ENCODE data around the gene KCNIP1.

The KCNIP1 gene

GRCh38 chr5:170585273-170585948 is 81.6 kb downstream of the KCNIP1 start:
- Histone ChIP-seq H4K8ac (ENCODE audit: low read length) (no peak overlapping the region), H2AK5ac (ENCODE audit: low read length, severe bottlenecking) (no peak overlapping the region), H3K36me3 (ENCODE audit: control insufficient read depth in 1 of 2, insufficient read depth in 2 of 2, low read depth in 1 of 2, low read length in 2 of 2) (peaks cover 0 to 18% of the 10 kb centered on the region in 2 experiments), H3K23ac (ENCODE audit: low read length in 2 of 2) (no peak overlapping the region), H2BK15ac (ENCODE audit: low read depth, poor library complexity, severe bottlenecking) (no peak overlapping the region), H3K27ac (ENCODE audit: low read length, poor library complexity, severe bottlenecking) (no peak overlapping the region), H3K9me3 (ENCODE audit: control insufficient read depth, low read length) (no peaks in the 10 kb centered on the region), H2BK12ac (ENCODE audit: low read length in 2 of 2) (no peak overlapping the region), H2BK5ac (ENCODE audit: low read depth, low read length, poor library complexity, severe bottlenecking) (no peak overlapping the region), H3K4me1 (ENCODE audit: control insufficient read depth, insufficient read depth, low read depth, low read length) (peaks cover 3% of the 10 kb centered on the region), H3K18ac (ENCODE audit: low read depth in 1 of 2, low read length in 2 of 2) (no peak overlapping the region), H2BK120ac (ENCODE audit: low read depth, low read length) (no peak overlapping the region), H4K91ac (ENCODE audit: low read length) (no peak overlapping the region), H3K27me3 (ENCODE audit: control insufficient read depth in 1 of 2, insufficient read depth in 1 of 2, low read length in 2 of 2) (peaks cover 0 to 58% of the 10 kb centered on the region in 2 experiments), H3K9ac (ENCODE audit: low read length) (no peak overlapping the region), H3K14ac (ENCODE audit: low read length in 2 of 2) (no peak overlapping the region), H3K79me1 (replicated peaks; ENCODE audit: low read length, poor library complexity, severe bottlenecking) (peaks cover 43% of the 10 kb centered on the region), H2AFZ (ENCODE audit: low read depth, low read length) (no peak overlapping the region), H3K4ac (ENCODE audit: low read depth in 1 of 2, low read length in 2 of 2) (no peak overlapping the region), H3K4me2 (ENCODE audit: low read length, poor library complexity, severe bottlenecking) (no peak overlapping the region), H3K4me3 (ENCODE audit: insufficient read depth in 1 of 2, low read depth in 1 of 2, low read length in 2 of 2) (no peak overlapping the region)
- 77% methylated on average over 12 of the region's 14 CpGs for WGBS
- DNase-seq, result no peak

- Histone ChIP-seq H3K9me3 (ENCODE audit: control insufficient read depth, low read length) (peaks cover 3% of the 10 kb centered on the region), H3K14ac (ENCODE audit: low read length in 2 of 2) (no peak overlapping the region), H3K9ac (ENCODE audit: low read length) (no peak overlapping the region), H4K8ac (ENCODE audit: low read length) (no peak overlapping the region), H3K4me1 (ENCODE audit: control insufficient read depth, insufficient read depth, low read depth, low read length) (peaks cover 8% of the 10 kb centered on the region), H2BK5ac (ENCODE audit: low read depth, low read length, poor library complexity, severe bottlenecking) (no peak overlapping the region), H2AK5ac (ENCODE audit: low read length, severe bottlenecking) (no peak overlapping the region), H3K4ac (ENCODE audit: low read depth in 1 of 2, low read length in 2 of 2) (no peak overlapping the region), H3K4me3 (ENCODE audit: insufficient read depth in 1 of 2, low read depth in 1 of 2, low read length in 2 of 2) (no peak overlapping the region), H2AFZ (ENCODE audit: low read depth, low read length) (no peak overlapping the region), H3K79me1 (replicated peaks; ENCODE audit: low read length, poor library complexity, severe bottlenecking) (peaks cover 41% of the 10 kb centered on the region), H2BK15ac (ENCODE audit: low read depth, poor library complexity, severe bottlenecking) (no peak overlapping the region), H3K27me3 (ENCODE audit: control insufficient read depth in 1 of 2, insufficient read depth in 1 of 2, low read length in 2 of 2) (peaks cover 0 to 55% of the 10 kb centered on the region in 2 experiments), H3K27ac (ENCODE audit: low read length, poor library complexity, severe bottlenecking) (no peak overlapping the region), H4K91ac (ENCODE audit: low read length) (no peak overlapping the region), H3K4me2 (ENCODE audit: low read length, poor library complexity, severe bottlenecking) (no peak overlapping the region), H3K36me3 (ENCODE audit: control insufficient read depth in 1 of 2, insufficient read depth in 2 of 2, low read depth in 1 of 2, low read length in 2 of 2) (peaks cover 0 to 25% of the 10 kb centered on the region in 2 experiments), H3K23ac (ENCODE audit: low read length in 2 of 2) (no peak overlapping the region), H2BK12ac (ENCODE audit: low read length in 2 of 2) (no peak overlapping the region), H2BK120ac (ENCODE audit: low read depth, low read length) (no peak overlapping the region), H3K18ac (ENCODE audit: low read depth in 1 of 2, low read length in 2 of 2) (no peak overlapping the region)
- no peak for DNase-seq
- WGBS, result 48% methylated on average over 2 of the region's 2 CpGs
Measured at GRCh38 chr5:170587808-170588207, 84.0 kb downstream of the KCNIP1 start.

GRCh38 chr5:170589643-170590042 is 85.8 kb downstream of the KCNIP1 start:
- Histone ChIP-seq H2AFZ (ENCODE audit: low read depth, low read length) (no peak overlapping the region), H3K14ac (ENCODE audit: low read length in 2 of 2) (no peak overlapping the region), H4K91ac (ENCODE audit: low read length) (no peak overlapping the region), H2BK15ac (ENCODE audit: low read depth, poor library complexity, severe bottlenecking) (no peak overlapping the region), H3K4me1 (ENCODE audit: control insufficient read depth, insufficient read depth, low read depth, low read length) (peaks cover 7% of the 10 kb centered on the region), H2BK12ac (ENCODE audit: low read length in 2 of 2) (no peak overlapping the region), H3K9ac (ENCODE audit: low read length) (no peak overlapping the region), H3K27ac (ENCODE audit: low read length, poor library complexity, severe bottlenecking) (no peak overlapping the region), H3K36me3 (ENCODE audit: control insufficient read depth in 1 of 2, insufficient read depth in 2 of 2, low read depth in 1 of 2, low read length in 2 of 2) (peaks cover 0 to 22% of the 10 kb centered on the region in 2 experiments), H4K8ac (ENCODE audit: low read length) (no peak overlapping the region), H3K4ac (ENCODE audit: low read depth in 1 of 2, low read length in 2 of 2) (no peak overlapping the region), H3K4me2 (ENCODE audit: low read length, poor library complexity, severe bottlenecking) (no peak overlapping the region), H3K18ac (ENCODE audit: low read depth in 1 of 2, low read length in 2 of 2) (no peak overlapping the region), H3K27me3 (ENCODE audit: control insufficient read depth in 1 of 2, insufficient read depth in 1 of 2, low read length in 2 of 2) (peaks cover 0 to 59% of the 10 kb centered on the region in 2 experiments), H2AK5ac (ENCODE audit: low read length, severe bottlenecking) (no peak overlapping the region), H3K79me1 (replicated peaks; ENCODE audit: low read length, poor library complexity, severe bottlenecking) (peaks cover 37% of the 10 kb centered on the region), H3K4me3 (ENCODE audit: insufficient read depth in 1 of 2, low read depth in 1 of 2, low read length in 2 of 2) (no peak overlapping the region), H3K23ac (ENCODE audit: low read length in 2 of 2) (no peak overlapping the region), H3K9me3 (ENCODE audit: control insufficient read depth, low read length) (peaks cover 3% of the 10 kb centered on the region), H2BK120ac (ENCODE audit: low read depth, low read length) (no peak overlapping the region), H2BK5ac (ENCODE audit: low read depth, low read length, poor library complexity, severe bottlenecking) (no peak overlapping the region)
- WGBS, result 83% methylated on average over 2 of the region's 6 CpGs
- DNase-seq, result no peak

DNA sequence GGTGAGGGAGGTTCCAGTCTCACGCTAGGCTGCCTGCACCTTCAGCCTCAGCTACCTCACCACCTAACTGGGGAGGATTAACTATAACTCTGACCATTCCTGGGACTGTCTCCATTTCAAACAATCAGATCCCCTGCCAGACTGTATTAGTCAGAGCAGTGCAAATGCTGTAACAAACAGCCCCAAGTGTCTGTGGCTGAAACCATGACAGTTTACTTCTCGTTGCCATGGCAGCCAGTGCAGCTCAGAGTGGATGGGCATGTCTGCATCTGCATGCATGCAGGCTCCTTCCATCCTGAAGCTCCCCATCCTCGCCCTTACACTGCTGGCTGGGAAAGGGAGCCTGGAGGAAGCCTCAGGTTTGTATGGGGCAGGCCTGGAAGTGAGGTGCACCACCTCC is 86.7 kb downstream of the KCNIP1 start:
- H3K4me2 ChIP-seq (ENCODE audit: low read length, poor library complexity, severe bottlenecking), result no peak overlapping the region
- peaks cover 0 to 19% of the 10 kb centered on the region in 2 experiments for H3K36me3 ChIP-seq (ENCODE audit: control insufficient read depth in 1 of 2, insufficient read depth in 2 of 2, low read depth in 1 of 2, low read length in 2 of 2)
- no peak overlapping the region for H4K8ac ChIP-seq (ENCODE audit: low read length)
- H2AK5ac ChIP-seq (ENCODE audit: low read length, severe bottlenecking), result no peak overlapping the region
- no peak overlapping the region for H3K27ac ChIP-seq (ENCODE audit: low read length, poor library complexity, severe bottlenecking)
- DNase-seq, result no peak
- no peak overlapping the region for H3K4me3 ChIP-seq (ENCODE audit: insufficient read depth in 1 of 2, low read depth in 1 of 2, low read length in 2 of 2)
- no peak overlapping the region for H4K91ac ChIP-seq (ENCODE audit: low read length)
- H3K18ac ChIP-seq (ENCODE audit: low read depth in 1 of 2, low read length in 2 of 2), result no peak overlapping the region
- no peak overlapping the region for H3K23ac ChIP-seq (ENCODE audit: low read length in 2 of 2)
- no peak overlapping the region for H3K14ac ChIP-seq (ENCODE audit: low read length in 2 of 2)
- peaks cover 0 to 56% of the 10 kb centered on the region in 2 experiments for H3K27me3 ChIP-seq (ENCODE audit: control insufficient read depth in 1 of 2, insufficient read depth in 1 of 2, low read length in 2 of 2)
- H3K9ac ChIP-seq (ENCODE audit: low read length), result no peak overlapping the region
- no peak overlapping the region for H3K4ac ChIP-seq (ENCODE audit: low read depth in 1 of 2, low read length in 2 of 2)
- H3K79me1 ChIP-seq (replicated peaks; ENCODE audit: low read length, poor library complexity, severe bottlenecking), result peaks cover 36% of the 10 kb centered on the region
- peaks cover 5% of the 10 kb centered on the region for H3K4me1 ChIP-seq (ENCODE audit: control insufficient read depth, insufficient read depth, low read depth, low read length)
- 63% methylated on average over 3 of the region's 3 CpGs for WGBS
- no peak overlapping the region for H2BK12ac ChIP-seq (ENCODE audit: low read length in 2 of 2)
- H2BK15ac ChIP-seq (ENCODE audit: low read depth, poor library complexity, severe bottlenecking), result no peak overlapping the region
- H2BK120ac ChIP-seq (ENCODE audit: low read depth, low read length), result no peak overlapping the region
- H2BK5ac ChIP-seq (ENCODE audit: low read depth, low read length, poor library complexity, severe bottlenecking), result no peak overlapping the region
- peaks cover 3% of the 10 kb centered on the region for H3K9me3 ChIP-seq (ENCODE audit: control insufficient read depth, low read length)
- no peak overlapping the region for H2AFZ ChIP-seq (ENCODE audit: low read depth, low read length)
